Stimulated activated CD8-positive, alpha-beta memory T cell treated with anti-CD3 and anti-CD28 coated beads, Interleukin-15, amount 100 ng/mL, for 4 hours (primary cell): ENCODE data around the gene CST9.
"Not testable (repeated sequence)": the region's sequence is repeated elsewhere in the genome, so short reads cannot be mapped to it uniquely, and the experiment has no call there.

Experiments
- DNase-seq, 2 donors: peaks; one replicate each; pipeline ENCODE4 v3.0.0-alpha.2; 2020; ENCODE audit warnings: low read depth in 2 of 2

Gene CST9

GRCh38 chr20:23623666-23624323 lies 18.1 kb upstream of the CST9 start:
- no peak for DNase-seq

GRCh38 chr20:23622839-23623343 lies 17.2 kb upstream of the CST9 start:
- no peak for DNase-seq

- DNase-seq: not testable (repeated sequence)
Measured at GRCh38 chr20:23622401-23622800, 16.7 kb upstream of the CST9 start.

- not testable (repeated sequence) for DNase-seq
Measured at GRCh38 chr20:23620670-23621386, 15.1 kb upstream of the CST9 start.

GRCh38 chr20:23614163-23614562 lies 8.4 kb upstream of the CST9 start:
- no peak for DNase-seq

- no peak for DNase-seq
Measured at GRCh38 chr20:23613676-23614075, 8.0 kb upstream of the CST9 start.

- no peak for DNase-seq
Measured at GRCh38 chr20:23612396-23612795, 6.7 kb upstream of the CST9 start.

GRCh38 chr20:23609486-23610109 lies 3.9 kb upstream of the CST9 start:
- DNase-seq: no peak

- DNase-seq: no peak
Measured at GRCh38 chr20:23608251-23608846, 2.6 kb upstream of the CST9 start.

DNA sequence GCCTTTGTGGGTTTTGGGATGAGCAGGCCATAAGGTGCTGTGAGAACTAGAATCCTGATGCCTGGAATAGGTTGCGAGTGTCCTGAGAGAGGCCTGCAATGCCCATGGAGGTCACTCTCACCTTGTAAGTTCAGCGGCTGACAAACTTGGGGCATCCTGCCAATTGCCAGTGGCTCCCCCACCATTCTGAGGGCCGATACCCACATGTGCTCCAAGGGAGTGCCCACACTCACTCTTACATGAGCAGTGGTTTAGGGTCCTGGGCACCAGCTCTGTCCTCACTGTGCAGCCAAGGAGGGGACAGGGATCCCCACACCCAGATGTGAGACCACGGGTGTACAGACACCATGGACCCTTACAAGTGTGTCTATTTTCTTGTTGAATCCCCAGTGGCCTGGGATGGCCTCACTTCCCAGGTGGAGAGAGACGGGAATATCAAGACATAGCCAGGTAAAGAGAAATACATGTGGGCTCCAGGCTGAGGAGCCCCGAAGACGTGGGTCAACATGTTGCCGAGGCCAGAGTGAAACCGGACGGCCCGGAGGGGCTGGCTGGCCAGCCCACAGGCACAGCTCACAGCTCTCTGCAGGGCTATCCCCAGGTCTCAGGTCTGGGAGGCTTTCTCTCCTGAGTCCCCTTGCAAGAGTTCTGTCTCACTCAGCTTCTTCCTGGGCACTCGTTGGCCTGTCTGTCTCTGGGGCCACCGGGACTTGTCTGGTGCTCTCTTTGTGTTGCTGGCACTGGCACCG lies 2.0 kb upstream of the CST9 start:
- no peak for DNase-seq

GRCh38 chr20:23606652-23607049 lies 934 bp upstream of the CST9 start:
- peak; percentile 28 to 32 for DNase-seq

DNA sequence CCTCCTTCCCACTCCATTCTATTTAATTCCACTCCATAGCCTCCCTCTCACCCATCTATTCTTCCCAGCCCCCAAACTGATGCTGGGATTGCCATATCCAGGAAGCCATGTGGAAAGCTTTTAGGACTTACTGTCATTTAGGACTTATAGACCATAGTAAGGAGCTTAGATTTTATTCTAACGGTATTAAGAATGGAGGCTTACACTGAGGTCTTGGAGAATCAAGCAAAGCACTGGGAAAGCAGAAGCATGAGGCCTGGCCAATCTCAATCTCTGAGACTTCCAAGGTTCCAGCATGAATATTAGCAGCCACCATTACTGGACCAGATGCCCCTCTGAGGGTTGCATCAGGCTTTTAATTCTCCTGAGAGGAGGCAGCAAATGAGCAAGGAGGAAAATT lies 1.4 kb downstream of the CST9 start:
- DNase-seq: no peak

DNA sequence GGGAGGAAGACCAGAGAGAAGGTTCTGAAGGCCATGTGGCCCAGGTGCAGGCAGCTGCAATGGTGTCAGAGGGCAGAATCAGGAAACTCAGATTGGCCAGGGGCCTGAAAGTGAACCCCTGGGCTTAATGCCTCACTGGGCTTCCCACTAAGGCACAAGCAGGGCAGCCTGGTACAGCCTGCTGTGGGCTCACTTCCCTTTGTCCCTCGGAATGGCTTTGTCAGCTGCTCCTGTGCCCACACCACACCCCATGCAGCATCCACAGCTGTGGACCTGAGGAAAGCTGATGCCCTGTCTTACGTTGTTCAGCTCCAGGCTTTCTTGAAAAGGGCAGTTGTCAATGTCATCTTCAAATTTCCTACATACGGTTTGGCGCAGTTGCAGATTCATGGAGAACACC lies 2.4 kb downstream of the CST9 start:
- no peak for DNase-seq

- no peak for DNase-seq
Measured at GRCh38 chr20:23602699-23603098, 3.0 kb downstream of the CST9 start.

- no peak for DNase-seq
Measured at GRCh38 chr20:23602241-23602640, 3.5 kb downstream of the CST9 start.

DNA sequence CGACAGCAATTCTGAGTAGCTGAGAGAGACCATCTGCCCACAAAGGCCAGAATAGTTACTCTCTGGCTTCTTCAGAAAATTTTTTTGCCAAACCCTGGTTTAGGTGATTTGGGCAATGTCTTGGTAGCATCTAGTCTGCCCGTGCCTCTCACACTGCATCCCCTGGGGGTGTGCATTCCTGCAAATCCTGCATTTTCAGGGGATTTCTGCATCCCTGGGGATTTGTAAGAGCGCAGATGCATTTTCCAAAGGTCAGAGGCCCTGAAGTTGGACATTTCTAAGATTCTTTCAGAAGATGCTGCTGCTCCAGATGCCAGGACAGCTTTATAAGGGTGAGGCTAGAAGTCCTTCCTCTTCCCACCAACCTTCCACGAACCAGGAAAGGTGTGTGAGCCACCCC lies 4.0 kb downstream of the CST9 start:
- DNase-seq: no peak

GRCh38 chr20:23598481-23598880 lies 7.2 kb downstream of the CST9 start:
- no peak for DNase-seq

DNA sequence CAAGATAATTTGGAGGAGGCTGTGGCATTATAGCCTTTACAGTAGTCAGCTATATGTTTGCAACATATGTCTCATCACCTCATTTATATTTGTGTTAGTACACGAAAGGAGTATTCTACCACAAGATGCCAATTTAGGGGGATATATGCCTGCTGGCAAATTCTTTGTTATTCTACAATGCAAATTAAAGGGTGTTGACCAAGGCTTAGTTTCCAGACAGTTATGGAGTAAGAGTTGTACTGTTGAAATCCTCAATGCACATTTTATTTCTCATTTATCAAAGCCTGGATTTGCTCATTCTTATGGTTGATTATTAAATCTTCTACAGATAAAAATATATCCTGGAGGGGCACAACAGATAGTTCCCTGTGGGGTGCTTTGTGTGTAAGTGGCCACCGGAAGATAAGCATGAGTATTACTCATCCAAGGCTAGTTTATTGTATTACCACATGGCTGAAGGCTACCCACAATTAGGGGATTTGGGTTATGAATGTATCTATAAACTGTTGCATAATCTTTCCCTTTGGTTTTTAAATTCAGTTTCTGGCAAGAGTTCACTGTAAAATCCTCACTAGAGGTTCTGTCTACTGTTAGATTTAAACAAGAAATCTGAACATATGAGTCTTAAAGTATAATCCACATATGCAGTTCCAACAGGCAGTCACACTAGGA lies 9.0 kb downstream of the CST9 start:
- no peak for DNase-seq

GRCh38 chr20:23595941-23596340 lies 9.8 kb downstream of the CST9 start:
- DNase-seq: no peak

DNA sequence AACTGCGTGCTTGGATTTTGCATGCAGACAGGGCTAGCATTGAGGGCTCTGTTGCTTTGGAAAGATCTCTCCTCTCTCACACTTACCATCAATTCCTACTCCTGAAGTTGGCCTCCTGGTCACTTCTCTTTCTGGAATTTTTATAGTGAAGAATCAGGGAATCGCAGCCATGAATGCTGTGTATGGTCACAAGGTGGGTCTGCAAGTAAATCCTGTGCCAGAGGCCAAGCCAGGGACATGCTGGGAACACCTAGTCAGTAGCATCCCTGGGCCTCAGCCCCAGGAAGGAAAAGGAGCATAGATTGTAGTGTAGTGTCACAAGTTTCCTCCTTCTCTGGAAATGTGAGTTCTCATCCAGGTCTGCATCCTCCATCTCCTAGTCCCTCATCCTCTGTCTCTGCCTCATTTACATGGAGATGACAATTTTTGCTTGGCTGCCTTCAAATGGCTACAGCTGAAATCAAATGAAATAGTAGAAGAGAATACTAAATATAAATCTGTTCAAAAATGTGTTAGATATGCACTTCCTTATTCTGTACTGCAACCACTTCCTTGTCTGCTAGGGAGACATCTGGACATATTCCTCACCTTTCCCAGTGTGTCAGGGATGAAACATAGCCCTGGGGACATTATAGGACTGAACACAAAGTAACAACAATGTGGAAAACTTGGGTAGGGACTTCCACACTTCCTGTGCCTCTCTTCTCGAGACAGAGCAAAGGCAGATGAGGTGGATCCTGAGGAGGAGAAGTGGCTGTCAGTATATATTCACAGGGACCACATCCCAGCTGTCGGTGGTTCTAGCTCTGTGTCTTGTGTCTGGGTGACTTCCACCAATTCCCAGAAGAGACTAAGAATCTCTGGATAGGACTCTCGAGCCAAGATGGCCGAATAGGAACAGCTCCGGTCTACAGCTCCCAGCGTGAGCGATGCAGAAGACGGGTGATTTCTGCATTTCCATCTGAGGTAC lies 17.0 kb downstream of the CST9 start:
- DNase-seq: no peak
